ACC112 (cell line): ENCODE measurements around the gene TMED6.

Experiments
- H2AFZ ChIP-seq: fragments of 200-600 bp; sonication (generic); one replicate; pipeline ENCODE4 v1.6.0; 2017; ENCODE audit warnings: antibody characterized with exemption, low read length; ENCODE audit not compliant: unreplicated experiment
- H3K27ac ChIP-seq: fragments of 200-600 bp; sonication (generic); 2 replicates; pipeline ENCODE4 v1.5.1; 2014; ENCODE audit warnings: low read depth, mild to moderate bottlenecking, antibody characterized with exemption, low read length, moderate library complexity
- H3K27me3 ChIP-seq: fragments of 200-600 bp; sonication (generic); 2 replicates; pipeline ENCODE4 v1.6.1; 2014; ENCODE audit warnings: mild to moderate bottlenecking, antibody characterized with exemption, low read length, moderate library complexity, mixed read lengths; ENCODE audit not compliant: insufficient read depth
- H3K36me3 ChIP-seq: fragments of 200-600 bp; sonication (generic); 2 replicates; pipeline ENCODE4 v1.6.1; 2016; ENCODE audit warnings: mild to moderate bottlenecking, antibody characterized with exemption, low read length, moderate library complexity, mixed read lengths; ENCODE audit not compliant: insufficient read depth
- H3K4me1 ChIP-seq: fragments of 200-600 bp; sonication (generic); one replicate; pipeline ENCODE4 v1.6.1; 2016; ENCODE audit warnings: low read length, mixed read lengths; ENCODE audit not compliant: insufficient read depth, unreplicated experiment, control insufficient read depth
- H3K4me3 ChIP-seq: fragments of 200-600 bp; sonication (generic); 2 replicates; pipeline ENCODE4 v1.5.1; 2014; ENCODE audit warnings: mild to moderate bottlenecking, low read depth, low read length
- H3K79me2 ChIP-seq: fragments of 200-600 bp; sonication (generic); one replicate; pipeline ENCODE4 v1.6.0; 2016; ENCODE audit warnings: low read length; ENCODE audit not compliant: control insufficient read depth, unreplicated experiment, insufficient read depth

The TMED6 gene

DNA sequence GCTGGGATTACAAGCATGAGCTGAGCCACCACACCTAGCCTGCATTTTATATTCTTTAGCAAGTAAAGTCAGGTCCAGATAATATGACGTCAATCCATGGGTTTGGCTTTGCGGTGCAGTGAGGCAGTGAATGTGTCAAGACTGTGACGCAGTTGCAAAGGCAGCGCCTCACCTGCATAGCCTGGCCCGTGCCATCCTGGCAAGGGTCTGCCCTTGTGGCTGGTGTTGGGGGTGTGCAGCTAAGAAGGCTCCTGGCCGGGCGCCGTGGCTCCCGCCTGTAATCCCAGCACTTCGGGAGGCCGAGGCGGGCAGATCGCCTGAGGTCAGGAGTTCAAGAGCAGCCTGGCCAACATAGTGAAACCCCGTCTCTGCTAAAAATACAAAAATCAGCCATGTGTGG is 28.2 kb downstream of the TMED6 start:
- H3K36me3 ChIP-seq = no peaks in the 10 kb centered on the region; the same call in 1 of the 2 replicates
- H3K4me1 ChIP-seq = peaks cover 3% of the 10 kb centered on the region
- H3K4me3 ChIP-seq = no peak overlapping the region
- H3K27me3 ChIP-seq = no peaks in the 10 kb centered on the region
- no peak overlapping the region for H2AFZ ChIP-seq
- H3K79me2 ChIP-seq = peaks cover 28% of the 10 kb centered on the region
- no peak overlapping the region for H3K27ac ChIP-seq

DNA sequence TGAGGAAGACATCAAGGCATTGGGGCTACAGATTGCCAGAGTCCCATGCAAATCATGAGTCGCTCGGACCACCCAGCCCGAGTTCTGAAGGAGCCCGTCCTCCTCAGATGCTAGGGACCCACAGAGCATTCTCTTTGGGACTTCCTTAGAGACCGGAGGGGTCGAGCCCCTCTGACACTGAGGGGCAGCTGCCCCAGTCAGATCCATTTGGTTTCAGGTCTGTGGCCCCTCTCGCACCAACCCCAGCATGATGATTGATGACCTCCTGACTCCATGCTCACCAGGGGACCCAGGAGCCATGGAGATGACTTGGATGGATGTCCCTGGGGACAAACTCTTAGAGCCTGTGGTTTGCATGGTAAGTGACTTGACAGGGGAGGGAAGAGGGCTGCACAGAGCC is 29.2 kb downstream of the TMED6 start:
- no peaks in the 10 kb centered on the region for H3K4me1 ChIP-seq
- peaks cover 22% of the 10 kb centered on the region for H3K79me2 ChIP-seq
- H3K27ac ChIP-seq = no peak overlapping the region
- H2AFZ ChIP-seq = no peak overlapping the region
- H3K27me3 ChIP-seq = no peaks in the 10 kb centered on the region
- H3K4me3 ChIP-seq = no peak overlapping the region
- H3K36me3 ChIP-seq = no peaks in the 10 kb centered on the region; the same call in 1 of the 2 replicates

DNA sequence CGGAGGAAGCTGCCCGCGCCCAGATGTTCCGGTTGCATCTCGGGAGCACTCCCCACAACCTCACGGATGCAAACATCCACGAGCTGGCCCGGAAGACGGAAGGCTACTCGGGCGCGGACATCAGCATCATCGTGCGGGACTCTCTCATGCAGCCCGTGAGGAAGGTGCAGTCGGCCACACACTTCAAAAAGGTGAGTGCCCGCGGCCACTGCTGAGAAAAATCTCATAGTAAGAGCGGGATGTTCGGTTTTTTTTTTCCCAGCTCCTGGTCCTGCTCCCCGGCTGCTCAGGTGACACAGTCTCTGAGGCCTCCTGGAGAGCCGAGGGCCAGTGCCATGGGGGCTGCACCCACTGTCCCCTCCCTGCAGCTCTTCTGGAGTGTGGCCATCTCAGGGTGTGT is 30.5 kb downstream of the TMED6 start:
- H3K36me3 ChIP-seq = no peaks in the 10 kb centered on the region; the same call in 1 of the 2 replicates
- no peaks in the 10 kb centered on the region for H3K27me3 ChIP-seq
- no peak overlapping the region for H3K4me3 ChIP-seq
- H3K4me1 ChIP-seq = no peaks in the 10 kb centered on the region
- H2AFZ ChIP-seq = no peak overlapping the region
- no peak overlapping the region for H3K27ac ChIP-seq
- H3K79me2 ChIP-seq = peaks cover 14% of the 10 kb centered on the region

DNA sequence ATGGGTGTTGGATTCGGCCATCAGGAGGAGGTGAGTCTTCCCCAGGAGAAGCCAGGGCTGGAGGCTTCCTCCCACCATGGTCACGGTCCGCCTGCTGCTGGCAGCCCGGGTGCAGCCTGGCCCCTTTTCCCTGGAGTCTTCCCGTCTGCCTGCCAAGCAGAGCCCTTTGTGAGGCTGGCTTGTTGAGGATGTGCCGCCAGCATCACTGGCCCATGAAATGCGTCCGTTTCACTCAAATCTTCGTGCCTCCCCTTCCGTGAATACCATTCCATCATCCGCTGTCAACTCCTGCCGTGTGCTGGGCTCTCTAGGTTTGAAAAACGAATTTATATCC is 30.9 kb downstream of the TMED6 start:
- Histone ChIP-seq H3K27ac (no peak overlapping the region), H3K4me3 (no peak overlapping the region), H3K36me3 (no peaks in the 10 kb centered on the region; the same call in 1 of the 2 replicates), H3K79me2 (peaks cover 11% of the 10 kb centered on the region), H3K4me1 (no peaks in the 10 kb centered on the region), H2AFZ (no peak overlapping the region), H3K27me3 (no peaks in the 10 kb centered on the region)

DNA sequence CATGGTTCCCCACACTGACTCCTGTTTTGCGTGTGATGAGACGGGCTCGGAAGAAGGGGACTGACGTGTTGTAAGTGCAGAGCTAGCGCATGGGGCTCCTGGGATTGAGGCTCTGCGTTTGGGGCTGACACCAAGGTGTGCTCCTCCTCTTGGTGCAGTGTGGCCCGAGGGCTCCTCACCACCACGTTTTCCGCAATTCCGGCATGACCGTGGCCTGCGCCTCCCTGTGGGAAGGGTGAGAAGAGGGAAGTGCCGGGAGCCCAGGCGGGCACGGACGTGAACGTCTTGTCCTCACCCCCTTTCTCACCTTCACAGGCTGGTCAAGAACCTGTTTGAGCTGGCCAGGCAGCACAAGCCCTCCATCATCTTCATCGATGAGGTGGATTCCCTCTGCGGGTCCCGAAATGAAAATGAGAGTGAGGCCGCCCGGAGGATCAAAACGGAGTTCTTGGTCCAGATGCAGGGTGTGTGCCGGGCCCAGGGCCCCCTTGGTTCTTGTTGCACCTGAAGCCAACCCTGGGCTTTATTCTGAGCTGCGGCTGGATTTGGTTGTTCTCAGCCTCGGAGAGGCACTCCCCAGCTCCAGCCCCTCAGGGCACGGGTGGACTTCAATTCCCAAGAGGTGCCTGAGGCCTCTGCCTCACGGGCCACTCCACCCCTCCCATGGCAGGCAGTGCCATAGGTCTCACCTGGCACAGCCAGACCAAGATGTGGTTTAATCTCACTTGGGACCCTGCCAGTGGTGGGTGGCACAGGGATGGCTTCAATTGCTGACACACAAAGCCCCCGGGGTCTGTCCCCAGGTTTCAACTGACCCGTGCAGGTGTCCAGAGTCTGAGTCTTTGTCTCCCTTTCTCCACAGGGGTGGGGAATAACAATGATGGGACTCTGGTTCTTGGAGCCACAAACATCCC is 31.5 kb downstream of the TMED6 start:
- no peaks in the 10 kb centered on the region for H3K4me1 ChIP-seq
- H3K36me3 ChIP-seq = no peaks in the 10 kb centered on the region; the same call in 1 of the 2 replicates
- H3K4me3 ChIP-seq = no peak overlapping the region
- H3K79me2 ChIP-seq = peaks cover 13% of the 10 kb centered on the region
- H2AFZ ChIP-seq = no peak overlapping the region
- no peak overlapping the region for H3K27ac ChIP-seq
- no peaks in the 10 kb centered on the region for H3K27me3 ChIP-seq

DNA sequence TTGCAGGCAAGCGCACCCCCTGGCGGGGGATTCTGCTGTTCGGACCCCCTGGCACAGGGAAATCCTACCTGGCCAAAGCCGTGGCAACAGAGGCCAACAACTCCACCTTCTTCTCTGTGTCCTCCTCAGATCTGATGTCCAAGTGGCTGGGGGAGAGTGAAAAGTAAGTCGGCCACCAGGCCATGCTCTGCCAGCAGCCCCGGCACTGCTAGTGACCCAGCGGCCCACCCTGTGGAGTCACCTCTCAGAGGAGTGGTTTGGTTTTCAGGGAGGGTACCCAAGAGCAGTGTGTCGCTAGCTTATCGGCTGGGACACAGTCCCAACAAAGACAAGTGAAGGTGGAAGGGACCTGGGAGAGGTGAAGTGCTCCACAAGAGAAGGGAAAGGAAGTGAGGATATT is 32.2 kb downstream of the TMED6 start:
- no peaks in the 10 kb centered on the region for H3K27me3 ChIP-seq
- no peak overlapping the region for H2AFZ ChIP-seq
- H3K4me3 ChIP-seq = no peak overlapping the region
- H3K79me2 ChIP-seq = peaks cover 15% of the 10 kb centered on the region
- H3K4me1 ChIP-seq = no peaks in the 10 kb centered on the region
- no peaks in the 10 kb centered on the region; the same call in 1 of the 2 replicates for H3K36me3 ChIP-seq
- no peak overlapping the region for H3K27ac ChIP-seq

DNA sequence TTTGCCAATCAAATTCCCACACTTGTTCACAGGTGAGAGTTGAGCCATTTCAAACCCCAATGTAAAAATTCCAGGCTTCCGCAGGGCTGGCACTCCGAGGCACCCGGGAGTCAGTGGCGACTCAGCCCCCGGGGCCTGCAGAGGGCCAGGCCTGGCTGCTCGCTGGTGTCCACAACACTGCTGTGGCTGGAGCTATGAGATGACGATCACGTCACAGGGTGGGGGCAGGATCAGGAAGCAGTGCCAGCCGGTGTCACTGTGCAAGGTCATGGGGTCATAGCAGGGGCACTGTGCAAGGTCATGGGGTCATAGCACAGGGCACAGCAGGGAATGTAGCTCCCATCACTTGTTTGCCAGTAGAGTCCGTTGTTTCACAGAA is 32.7 kb downstream of the TMED6 start:
- Histone ChIP-seq H3K36me3 (no peaks in the 10 kb centered on the region; the same call in 1 of the 2 replicates), H3K27me3 (no peaks in the 10 kb centered on the region), H3K4me1 (no peaks in the 10 kb centered on the region), H3K27ac (no peak overlapping the region), H2AFZ (no peak overlapping the region), H3K4me3 (no peak overlapping the region), H3K79me2 (peaks cover 20% of the 10 kb centered on the region)

DNA sequence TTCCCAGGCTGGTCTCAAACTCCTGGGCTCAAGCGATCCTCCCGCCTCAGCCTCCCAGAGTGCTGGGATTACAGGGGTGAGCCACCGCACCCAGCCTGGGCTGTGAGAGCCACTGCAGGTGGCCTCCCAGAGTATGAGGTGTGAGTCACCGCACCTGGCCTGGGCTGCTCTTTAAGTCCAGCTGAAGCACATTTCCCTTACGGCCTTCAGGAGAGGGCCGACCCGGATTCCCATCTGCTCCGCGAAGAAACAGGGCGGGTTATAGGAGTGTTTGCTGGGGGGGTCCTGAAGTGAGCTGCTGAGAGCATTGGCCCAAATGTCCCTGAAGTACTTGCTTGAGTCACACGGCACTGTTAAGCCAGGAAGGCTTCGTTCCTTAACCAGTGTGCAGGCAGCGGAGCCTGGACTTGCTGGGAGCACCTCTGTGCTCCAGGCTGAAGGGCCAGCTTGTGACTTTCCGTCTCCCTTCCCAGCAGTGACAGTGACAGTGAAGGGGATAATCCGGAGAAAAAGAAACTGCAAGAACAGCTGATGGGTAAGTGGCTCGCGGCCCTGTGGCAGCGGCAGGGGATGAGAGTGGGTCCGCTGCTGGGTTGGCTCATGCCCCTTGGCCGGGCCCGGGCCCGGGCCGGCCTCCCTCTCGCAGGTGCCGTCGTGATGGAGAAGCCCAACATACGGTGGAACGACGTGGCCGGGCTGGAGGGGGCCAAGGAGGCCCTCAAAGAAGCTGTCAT is 33.2 kb downstream of the TMED6 start:
- Histone ChIP-seq H3K4me1 (no peaks in the 10 kb centered on the region), H3K27ac (no peak overlapping the region), H2AFZ (no peak overlapping the region), H3K79me2 (peaks cover 25% of the 10 kb centered on the region), H3K27me3 (no peaks in the 10 kb centered on the region), H3K4me3 (no peak overlapping the region), H3K36me3 (no peaks in the 10 kb centered on the region; the same call in 1 of the 2 replicates)

DNA sequence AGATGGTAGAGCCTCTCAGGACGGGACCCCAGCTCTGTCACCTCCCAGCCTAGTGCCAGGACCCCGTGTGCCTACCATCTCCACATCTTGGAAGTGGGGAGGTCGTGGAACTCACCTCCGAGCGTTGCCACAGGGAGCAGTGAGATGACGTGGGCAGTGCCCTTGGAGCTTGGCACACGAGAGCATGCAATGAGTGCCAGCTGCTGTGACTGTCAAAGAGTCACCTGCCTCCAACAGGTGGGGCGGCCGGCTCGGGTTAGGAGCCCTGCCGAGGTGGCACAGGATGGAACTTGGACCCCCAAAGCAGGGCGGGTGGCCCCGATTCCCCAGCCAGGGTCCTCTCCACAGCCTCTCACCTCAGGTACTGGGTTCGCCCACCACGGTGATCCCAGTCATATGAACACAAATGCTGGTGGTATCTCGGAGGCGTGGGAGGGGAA is 35.0 kb downstream of the TMED6 start:
- Histone ChIP-seq H3K27ac (no peak overlapping the region), H2AFZ (no peak overlapping the region), H3K36me3 (no peaks in the 10 kb centered on the region; the same call in 1 of the 2 replicates), H3K79me2 (peaks cover 39% of the 10 kb centered on the region), H3K4me3 (no peak overlapping the region), H3K4me1 (no peaks in the 10 kb centered on the region), H3K27me3 (no peaks in the 10 kb centered on the region)

DNA sequence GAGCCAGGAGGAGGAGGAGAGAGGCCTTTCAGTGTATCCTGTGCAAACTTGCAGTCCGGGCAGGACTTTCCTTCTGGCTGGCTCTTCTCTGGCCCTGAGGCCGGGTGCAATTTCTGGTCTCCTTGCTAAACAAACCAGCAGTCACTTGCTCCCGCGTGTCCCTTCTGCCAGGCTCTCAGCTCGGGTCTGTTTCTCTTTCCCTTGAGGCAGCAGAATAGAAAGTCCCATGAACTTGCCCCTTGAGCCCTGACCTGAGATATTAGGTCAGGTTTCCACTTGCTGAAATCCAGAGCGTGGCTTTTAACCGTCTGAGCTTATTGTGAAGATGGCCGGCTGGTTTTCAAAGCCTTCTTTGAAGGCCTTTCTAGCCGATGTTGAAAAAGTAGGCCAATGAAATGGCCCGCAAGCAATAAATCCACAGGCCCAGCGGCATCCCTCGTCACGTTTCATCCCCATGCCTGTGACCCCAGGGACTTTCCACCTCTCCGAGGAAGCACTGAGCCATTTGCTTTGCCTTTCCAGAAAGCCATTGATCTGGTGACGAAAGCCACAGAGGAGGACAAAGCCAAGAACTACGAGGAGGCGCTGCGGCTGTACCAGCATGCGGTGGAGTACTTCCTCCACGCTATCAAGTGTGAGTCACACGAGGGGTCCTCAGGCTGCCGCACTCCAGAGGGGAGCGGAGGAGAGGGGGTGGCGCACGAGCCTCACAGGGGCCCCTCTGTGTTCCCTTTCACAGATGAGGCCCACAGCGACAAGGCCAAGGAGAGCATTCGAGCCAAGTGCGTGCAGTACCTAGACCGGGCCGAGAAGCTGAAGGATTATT is 35.9 kb downstream of the TMED6 start:
- Histone ChIP-seq H3K79me2 (peaks cover 41% of the 10 kb centered on the region), H3K4me1 (peaks cover 1% of the 10 kb centered on the region), H3K27me3 (no peaks in the 10 kb centered on the region), H3K36me3 (no peaks in the 10 kb centered on the region; the same call in 1 of the 2 replicates), H3K4me3 (no peak overlapping the region), H3K27ac (no peak overlapping the region), H2AFZ (no peak overlapping the region)
